ENCODE results near the gene ICAM3. TPM values are rescaled to one million over a fixed set of nuclear protein-coding genes. Genes with fewer than 3 reads are reported as not detected.

ICAM3 gene
- total RNA-seq, 1 donor from 2014 or later = 7.9 TPM

DNA sequence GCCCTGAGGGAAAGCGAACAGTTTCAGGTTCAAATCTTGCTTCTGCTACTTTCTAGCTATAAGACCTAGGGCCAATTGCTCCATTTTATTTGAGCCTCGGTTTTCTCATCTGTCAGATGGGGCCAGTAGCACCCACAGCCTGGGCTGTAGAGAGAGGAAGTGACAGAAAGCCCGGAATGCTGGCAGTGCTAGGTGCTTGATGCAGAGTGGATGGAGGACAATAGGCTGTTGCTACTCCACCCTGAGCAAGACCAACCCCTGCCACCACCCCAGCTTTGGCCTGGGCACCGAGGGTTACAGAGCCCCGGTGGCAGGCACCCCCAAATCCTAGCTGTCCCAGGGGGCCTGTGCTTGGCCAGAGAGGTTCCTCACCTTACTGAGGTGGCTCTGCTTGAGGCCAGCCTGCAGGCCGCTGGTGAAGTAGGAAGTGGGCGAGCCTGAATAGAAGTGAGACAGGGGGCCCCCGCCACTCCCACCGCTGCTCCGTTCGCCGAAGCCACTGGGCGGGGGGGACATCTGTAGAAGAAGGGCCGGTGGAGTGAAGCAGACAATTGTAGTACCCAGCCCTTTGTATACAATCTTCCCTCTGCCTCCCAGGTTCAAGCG is 21.5 kb downstream of the ICAM3 start:
- Histone ChIP-seq H3K36me3 (peaks cover 0 to 49% of the 10 kb centered on the region in 2 donors), H3K4me1 (peaks cover 16% of the 10 kb centered on the region), H3K9me3 (no peaks in the 10 kb centered on the region), H3K4me3 (no peak overlapping the region), H3K27me3 (no peaks in the 10 kb centered on the region), H3K27ac (no peak overlapping the region)
- TF ChIP-seq CTCF (IDR thresholded peaks at IDR 0.05) (no peak), POLR2A (IDR thresholded peaks at IDR 0.05) (no peak), POLR2AphosphoS5 (IDR thresholded peaks at IDR 0.05; ENCODE audit: insufficient read depth in 1 of 2, low read depth in 1 of 2) (no peak)
- no peak for DNase-seq (ENCODE audit: extremely low spot score in 2 of 2)
- intact Hi-C loops (cut with DNase I) = no loop called here

GRCh38 chr19:10317045-10317856 is 22.2 kb downstream of the ICAM3 start:
- DNase-seq (ENCODE audit: extremely low spot score in 2 of 2) = no peak
- peaks cover 0 to 42% of the 10 kb centered on the region in 2 donors for H3K36me3 ChIP-seq
- no peaks in the 10 kb centered on the region for H3K27me3 ChIP-seq
- TF ChIP-seq CTCF (IDR thresholded peaks at IDR 0.05) = no peak
- no peaks in the 10 kb centered on the region for H3K9me3 ChIP-seq
- peaks cover 16% of the 10 kb centered on the region for H3K4me1 ChIP-seq
- intact Hi-C loops (cut with DNase I) = no loop called here
- H3K4me3 ChIP-seq = no peak overlapping the region
- no peak overlapping the region for H3K27ac ChIP-seq

GRCh38 chr19:10316229-10317044 is 23.0 kb downstream of the ICAM3 start:
- no peaks in the 10 kb centered on the region for H3K9me3 ChIP-seq
- intact Hi-C loops (cut with DNase I) = no loop called here
- H3K27me3 ChIP-seq = no peaks in the 10 kb centered on the region
- H3K4me1 ChIP-seq = peaks cover 16% of the 10 kb centered on the region
- H3K4me3 ChIP-seq = peak overlapping the region; percentile 76 to 81
- H3K27ac ChIP-seq = peak overlapping the region; percentile 72
- DNase-seq (ENCODE audit: extremely low spot score in 2 of 2) = no peak
- TF ChIP-seq POLR2AphosphoS5 (IDR thresholded peaks at IDR 0.05; ENCODE audit: insufficient read depth in 1 of 2, low read depth in 1 of 2) = no peak
- TF ChIP-seq CTCF (IDR thresholded peaks at IDR 0.05) = no peak
- TF ChIP-seq POLR2A (IDR thresholded peaks at IDR 0.05) = no peak
- peaks cover 0 to 36% of the 10 kb centered on the region in 2 donors for H3K36me3 ChIP-seq

GRCh38 chr19:10315335-10316214 is 23.8 kb downstream of the ICAM3 start, which contains the start of gene FDX2:
TSS of gene FDX2 (minus strand) at chr19:10316015. CDS start at chr19:10315996, 19 bp downstream.
- intact Hi-C loops (cut with DNase I) = no loop called here
- Histone ChIP-seq H3K4me1 (peaks cover 16% of the 10 kb centered on the region), H3K36me3 (peaks cover 0 to 27% of the 10 kb centered on the region in 2 donors), H3K27me3 (no peaks in the 10 kb centered on the region), H3K4me3 (peak within 1 kb of the TSS; percentile 76 to 81), H3K9me3 (no peaks in the 10 kb centered on the region), H3K27ac (peak within 1 kb of the TSS; percentile 72)
- DNase-seq (ENCODE audit: extremely low spot score in 2 of 2) = no peak
- TF ChIP-seq POLR2AphosphoS5 (IDR thresholded peaks at IDR 0.05; ENCODE audit: insufficient read depth in 1 of 2, low read depth in 1 of 2) (peak; percentile 45 to 87), POLR2A (IDR thresholded peaks at IDR 0.05) (no peak), CTCF (IDR thresholded peaks at IDR 0.05) (no peak)

Data from vagina (tissue), 2 donors.